BJ (cell line): Measurements from ENCODE around the gene TMEM144. TPM values are rescaled to one million over a fixed set of nuclear protein-coding genes. Genes with fewer than 3 reads are reported as not detected.

Experiments used
- CTCF ChIA-PET: fragments of 350-600 bp; formaldehyde crosslinking; extraction: SDS; loops from one replicate; lab custom pipeline; 2021; ENCODE audit warnings: antibody characterized with exemption, inconsistent platforms; lab: Yijun Ruan, JAX
- POLR2A ChIA-PET: fragments of 300-600 bp; sonication (Branson Sonifier 250); formaldehyde crosslinking; extraction: SDS; loops from one replicate; lab custom pipeline; 2021; ENCODE audit warnings: antibody characterized with exemption; lab: Charles Lee
- DNase-seq: peaks from one replicate; pipeline ENCODE4 v3.0.0-alpha.2; 2011; ENCODE audit warnings: low read depth
- H3K27me3 ChIP-seq: 2 replicates; pipeline ENCODE4 v1.6.0; 2011; ENCODE audit warnings: low read length; ENCODE audit not compliant: control insufficient read depth, insufficient read depth
- H3K36me3 ChIP-seq: 2 replicates; pipeline ENCODE4 v1.5.1; 2011; ENCODE audit warnings: low read length; ENCODE audit not compliant: control insufficient read depth, insufficient read depth
- H3K4me3 ChIP-seq: 2 replicates; pipeline ENCODE4 v1.5.1; 2011; ENCODE audit warnings: low read depth, mild to moderate bottlenecking, control low read depth, low read length
- polyA plus RNA-seq: library from polyadenylated mRNA; depleted of rRNA; stranded (reverse); fragments of >200 nt; gene quantifications from 2 replicates; pipeline ENCODE4 v1.2.3, GENCODE V29; 2011
- TF ChIP-seq, protein P1 (sequence below): IDR thresholded peaks from 2 replicates; pipeline ENCODE4 v1.5.1; 2011; ENCODE audit warnings: low read depth, mild to moderate bottlenecking, control low read depth, inconsistent platforms, low read length, moderate library complexity; ENCODE audit not compliant: insufficient read depth

Gene TMEM144
- polyA plus RNA-seq, 1 experiment, result 0.65 TPM

DNA sequence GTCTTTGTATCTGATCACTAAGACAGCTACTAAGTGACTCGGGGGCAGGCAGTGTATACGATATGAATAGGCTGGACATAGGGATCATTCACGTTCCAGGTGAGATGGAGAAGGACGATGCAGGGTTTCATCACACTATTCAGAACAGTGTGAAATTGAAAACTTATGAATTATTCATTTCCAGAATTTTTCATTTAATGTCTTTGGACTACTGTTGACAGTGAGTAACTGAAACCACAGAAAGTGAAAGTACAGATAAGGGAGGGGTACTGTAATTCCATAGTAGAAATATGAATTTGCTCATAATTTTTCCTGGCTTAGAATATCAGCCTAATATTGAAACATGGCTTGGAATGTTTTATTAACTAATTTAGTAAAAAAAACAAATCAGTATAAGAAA, 24.4 kb downstream of the TMEM144 start:
- DNase-seq, result no peak
- TF ChIP-seq, protein P1, sequence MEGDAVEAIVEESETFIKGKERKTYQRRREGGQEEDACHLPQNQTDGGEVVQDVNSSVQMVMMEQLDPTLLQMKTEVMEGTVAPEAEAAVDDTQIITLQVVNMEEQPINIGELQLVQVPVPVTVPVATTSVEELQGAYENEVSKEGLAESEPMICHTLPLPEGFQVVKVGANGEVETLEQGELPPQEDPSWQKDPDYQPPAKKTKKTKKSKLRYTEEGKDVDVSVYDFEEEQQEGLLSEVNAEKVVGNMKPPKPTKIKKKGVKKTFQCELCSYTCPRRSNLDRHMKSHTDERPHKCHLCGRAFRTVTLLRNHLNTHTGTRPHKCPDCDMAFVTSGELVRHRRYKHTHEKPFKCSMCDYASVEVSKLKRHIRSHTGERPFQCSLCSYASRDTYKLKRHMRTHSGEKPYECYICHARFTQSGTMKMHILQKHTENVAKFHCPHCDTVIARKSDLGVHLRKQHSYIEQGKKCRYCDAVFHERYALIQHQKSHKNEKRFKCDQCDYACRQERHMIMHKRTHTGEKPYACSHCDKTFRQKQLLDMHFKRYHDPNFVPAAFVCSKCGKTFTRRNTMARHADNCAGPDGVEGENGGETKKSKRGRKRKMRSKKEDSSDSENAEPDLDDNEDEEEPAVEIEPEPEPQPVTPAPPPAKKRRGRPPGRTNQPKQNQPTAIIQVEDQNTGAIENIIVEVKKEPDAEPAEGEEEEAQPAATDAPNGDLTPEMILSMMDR, result no peak
- CTCF ChIA-PET, result interaction anchor here (0.6 to 2.2 kb wide), 3 partner anchors 17 to 496 kb away, joined by 3 to 10 read pairs (median 4); no protein-coding TSS in a partner anchor

DNA sequence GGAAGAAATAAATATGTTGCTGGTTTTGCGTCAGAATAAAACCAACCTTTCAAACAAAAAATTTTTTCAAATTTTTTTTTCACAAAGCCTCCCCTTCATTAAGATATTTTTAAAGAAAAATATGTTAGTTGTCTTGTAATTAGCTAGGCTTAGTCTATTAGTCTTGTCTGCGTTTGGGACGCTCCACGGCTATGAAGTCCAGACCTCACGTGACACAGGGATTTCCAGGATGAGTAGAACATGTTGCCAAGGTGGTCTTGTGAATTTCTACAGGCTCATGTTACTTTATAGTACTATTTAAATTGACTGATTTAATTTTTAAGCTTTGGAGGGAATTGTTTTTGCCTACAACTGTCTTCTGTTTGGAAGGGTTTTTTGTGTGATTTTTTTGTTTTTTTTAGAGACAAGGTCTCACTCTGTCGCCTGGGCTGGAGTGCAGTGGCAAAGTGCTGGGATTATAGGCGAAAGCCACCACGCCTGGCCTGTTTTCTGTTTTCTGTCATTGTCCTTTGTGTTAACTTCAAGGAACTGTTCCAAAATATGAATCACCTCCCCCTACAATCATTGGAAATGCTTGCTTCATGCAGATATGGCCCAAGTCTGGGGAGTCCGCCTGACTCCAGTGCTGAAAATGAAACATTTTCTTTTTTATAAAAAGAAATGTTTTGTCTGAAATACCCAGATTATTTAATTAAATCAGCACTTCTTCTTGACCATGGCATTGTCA, 26.2 kb downstream of the TMEM144 start:
- no peaks in the 10 kb centered on the region for H3K27me3 ChIP-seq
- no peak overlapping the region for H3K4me3 ChIP-seq
- CTCF ChIA-PET, result no interaction called here
- H3K36me3 ChIP-seq, result no peaks in the 10 kb centered on the region
- DNase-seq, result no peak
- POLR2A ChIA-PET, result no interaction called here
- TF ChIP-seq, protein P1, result no peak

More for the DNA sequence above, 24.4 kb downstream of the TMEM144 start:
- H3K36me3 ChIP-seq, result no peaks in the 10 kb centered on the region
- no peak overlapping the region for H3K4me3 ChIP-seq
- POLR2A ChIA-PET, result no interaction called here
- no peaks in the 10 kb centered on the region for H3K27me3 ChIP-seq

DNA sequence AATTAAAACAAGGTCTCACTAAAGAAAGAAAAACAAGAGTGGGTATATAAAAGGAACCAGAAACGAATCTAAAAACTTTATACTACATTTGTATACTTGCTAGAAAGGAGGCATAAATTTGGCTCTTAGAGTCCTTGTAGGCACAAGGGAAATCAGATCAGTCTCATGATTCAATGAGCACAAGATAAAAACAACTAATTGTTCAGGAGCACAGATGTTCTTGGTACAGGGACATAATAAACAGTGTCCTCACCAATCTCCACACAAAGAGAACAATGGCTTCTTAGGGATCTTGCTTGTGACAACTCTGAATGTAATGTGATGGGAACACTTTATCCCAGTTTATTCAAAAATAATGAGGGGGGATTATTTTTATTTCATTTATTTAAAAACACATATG, 28.3 kb downstream of the TMEM144 start:
- Histone ChIP-seq H3K36me3 (no peaks in the 10 kb centered on the region), H3K4me3 (no peak overlapping the region), H3K27me3 (no peaks in the 10 kb centered on the region)
- DNase-seq, result no peak
- TF ChIP-seq, protein P1, result no peak
- POLR2A ChIA-PET, result no interaction called here
- CTCF ChIA-PET, result no interaction called here

DNA sequence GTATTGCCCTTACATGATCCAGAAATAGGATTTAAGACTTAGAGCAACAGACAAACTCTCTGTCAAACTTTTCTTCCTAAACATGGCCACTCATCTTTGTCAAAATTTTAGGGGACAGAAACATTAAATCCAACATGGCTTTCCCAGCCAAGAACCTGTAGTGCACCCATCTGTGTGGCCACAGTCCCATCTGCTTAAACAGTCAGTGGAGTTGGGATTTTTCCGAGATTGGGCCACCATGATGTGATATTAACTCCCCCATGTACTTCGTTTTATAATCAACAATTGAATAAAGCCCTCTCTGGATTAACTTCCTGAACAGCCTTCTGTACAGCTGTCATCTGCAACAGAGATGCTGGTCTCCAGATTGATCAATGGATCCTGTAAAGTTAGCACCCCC, 28.9 kb downstream of the TMEM144 start:
- POLR2A ChIA-PET, result no interaction called here
- no peaks in the 10 kb centered on the region for H3K36me3 ChIP-seq
- no peak for DNase-seq
- CTCF ChIA-PET, result no interaction called here
- H3K4me3 ChIP-seq, result no peak overlapping the region
- TF ChIP-seq, protein P1, result no peak
- no peaks in the 10 kb centered on the region for H3K27me3 ChIP-seq

DNA sequence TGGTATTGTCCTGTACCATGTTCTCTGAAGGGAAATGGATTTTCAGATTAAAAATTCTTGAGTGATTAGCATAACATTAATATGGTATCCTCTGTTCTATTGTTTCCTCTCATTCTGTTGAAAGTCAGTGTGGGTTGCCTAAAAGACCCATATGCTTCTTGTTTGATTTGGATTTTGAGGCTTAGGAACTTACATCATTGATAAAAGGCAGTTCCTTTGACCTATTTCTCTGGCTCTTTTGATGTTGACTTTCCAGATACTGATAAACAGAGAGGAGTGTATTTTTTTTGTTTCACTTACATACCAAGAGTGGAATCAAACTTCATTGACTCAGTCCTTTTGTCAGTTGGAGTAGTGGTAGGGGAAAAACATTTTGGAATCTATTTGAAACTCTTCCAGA, 32.8 kb downstream of the TMEM144 start:
- ChIA-PET CTCF (interaction anchor here (0.9 to 1.2 kb wide), 3 partner anchors 11 to 22 kb away, joined by 3 to 4 read pairs (median 4); no protein-coding TSS in a partner anchor), POLR2A (no interaction called here)
- TF ChIP-seq, protein P1, result no peak
- Histone ChIP-seq H3K27me3 (no peaks in the 10 kb centered on the region), H3K4me3 (no peak overlapping the region), H3K36me3 (no peaks in the 10 kb centered on the region)
- no peak for DNase-seq
